IMR-90 (cell line): ENCODE data around the gene C20orf144. TPM values are rescaled to one million over a fixed set of nuclear protein-coding genes. Genes with fewer than 3 reads are reported as not detected.

Experiments
- ATAC-seq: fragments of 200-7000 bp; cut with Tn5 transposase; 2 replicates; pipeline ENCODE4 v1.9.1; 2020; ENCODE audit warnings: low read depth, mild to moderate bottlenecking, moderate library complexity
- BruUV-seq: library from RNA; stranded (reverse); fragments of 400-500 nt; replicated peaks from 2 replicates; lab custom pipeline; 2021; lab: Mats Ljungman, UMichigan
- CTCF ChIA-PET: fragments of 300-600 bp; formaldehyde crosslinking; extraction: SDS; loops from one replicate; lab custom pipeline; 2021; ENCODE audit warnings: antibody characterized with exemption; lab: Yijun Ruan, JAX
- POLR2A ChIA-PET: fragments of 300-600 bp; sonication (Branson Sonifier 250); formaldehyde crosslinking; loops from one replicate; lab custom pipeline; 2022; ENCODE audit warnings: antibody characterized with exemption; ENCODE audit not compliant: unreplicated experiment; lab: Charles Lee
- DNase-seq: peaks from one replicate; pipeline ENCODE4 v3.0.0; 2013
- H2AFZ ChIP-seq: replicated peaks from 2 replicates; pipeline ENCODE3; 2013; ENCODE audit warnings: low read length, mild to moderate bottlenecking; ENCODE audit not compliant: poor library complexity
- H2AK5ac ChIP-seq: 2 replicates; pipeline ENCODE4 v1.6.1; 2013; ENCODE audit warnings: low read depth, low read length, inconsistent platforms
- H2AK9ac ChIP-seq: replicated peaks from 2 replicates; pipeline ENCODE3; 2013; ENCODE audit warnings: mild to moderate bottlenecking, low read depth, low read length, moderate library complexity; ENCODE audit not compliant: poor library complexity
- H2BK120ac ChIP-seq: 2 replicates; pipeline ENCODE4 v1.6.1; 2013; ENCODE audit warnings: low read depth, low read length, inconsistent platforms
- H2BK15ac ChIP-seq: 3 replicates; pipeline ENCODE4 v1.6.1; 2013; ENCODE audit warnings: low read depth, low read length, inconsistent platforms
- H2BK20ac ChIP-seq: 2 replicates; pipeline ENCODE4 v1.6.1; 2013; ENCODE audit warnings: low read depth, mild to moderate bottlenecking, inconsistent platforms, low read length, moderate library complexity
- H2BK5ac ChIP-seq: 2 replicates; pipeline ENCODE4 v1.6.1; 2013; ENCODE audit warnings: mild to moderate bottlenecking, low read depth, low read length, inconsistent platforms; ENCODE audit not compliant: poor library complexity, severe bottlenecking
- H3K14ac ChIP-seq: replicated peaks from 2 replicates; pipeline ENCODE4 v1.6.1; 2013; ENCODE audit warnings: low read depth, low read length, inconsistent platforms
- H3K18ac ChIP-seq: 2 replicates; pipeline ENCODE4 v1.6.1; 2013; ENCODE audit warnings: low read depth, low read length, control low read depth
- H3K23ac ChIP-seq: 2 replicates; pipeline ENCODE4 v1.6.1; 2013; ENCODE audit warnings: low read depth, low read length, inconsistent platforms
- H3K27ac ChIP-seq: 2 replicates; pipeline ENCODE4 v1.5.1; 2013; ENCODE audit warnings: mild to moderate bottlenecking, control low read depth, low read length; ENCODE audit not compliant: insufficient read depth
- H3K27me3 ChIP-seq: 2 replicates; pipeline ENCODE4 v1.6.1; 2013; ENCODE audit warnings: low read length; ENCODE audit not compliant: control insufficient read depth, insufficient read depth
- H3K36me3 ChIP-seq: 2 replicates; pipeline ENCODE4 v1.6.1; 2013; ENCODE audit warnings: low read length, mixed read lengths; ENCODE audit not compliant: control insufficient read depth, insufficient read depth
- H3K4ac ChIP-seq: 2 replicates; pipeline ENCODE4 v1.6.1; 2013; ENCODE audit warnings: low read depth, low read length, inconsistent platforms
- H3K4me1 ChIP-seq: 2 replicates; pipeline ENCODE4 v1.6.1; 2013; ENCODE audit warnings: low read length, mixed read lengths; ENCODE audit not compliant: control insufficient read depth, insufficient read depth
- H3K4me2 ChIP-seq: 2 replicates; pipeline ENCODE4 v1.6.1; 2013; ENCODE audit warnings: low read depth, mild to moderate bottlenecking, control low read depth, low read length, moderate library complexity
- H3K4me3 ChIP-seq: 2 replicates; pipeline ENCODE4 v1.5.1; 2013; ENCODE audit warnings: low read depth, mild to moderate bottlenecking, control low read depth, low read length, moderate library complexity; ENCODE audit not compliant: insufficient read depth
- H3K56ac ChIP-seq: 2 replicates; pipeline ENCODE4 v1.6.1; 2013; ENCODE audit warnings: low read length, inconsistent platforms; ENCODE audit not compliant: insufficient read depth; ENCODE audit errors: extremely low read depth
- H3K79me1 ChIP-seq, 2 experiments: 2 replicates each; pipeline ENCODE4 v1.6.1; 2013; ENCODE audit warnings: low read length in 2 of 2, inconsistent platforms in 1 of 2, low read depth in 1 of 2
- H3K9ac ChIP-seq: 2 replicates; pipeline ENCODE4 v1.6.1; 2013; ENCODE audit warnings: low read depth, low read length, control low read depth
- H3K9me1 ChIP-seq: 2 replicates; pipeline ENCODE4 v1.6.1; 2013; ENCODE audit warnings: low read length, inconsistent platforms; ENCODE audit not compliant: insufficient read depth
- H3K9me3 ChIP-seq: 2 replicates; pipeline ENCODE4 v1.6.1; 2013; ENCODE audit warnings: low read length; ENCODE audit not compliant: control insufficient read depth, insufficient read depth
- H4K20me1 ChIP-seq: 2 replicates; pipeline ENCODE4 v1.6.1; 2013; ENCODE audit warnings: low read length, inconsistent platforms; ENCODE audit not compliant: insufficient read depth
- H4K5ac ChIP-seq: 2 replicates; pipeline ENCODE4 v1.6.1; 2013; ENCODE audit warnings: mild to moderate bottlenecking, low read depth, low read length, control low read depth
- H4K8ac ChIP-seq, 2 experiments: 2 replicates each; pipeline ENCODE4 v1.6.1; 2013; ENCODE audit warnings: low read depth in 2 of 2, low read length in 2 of 2, control low read depth in 1 of 2, inconsistent platforms in 1 of 2
- H4K91ac ChIP-seq: 2 replicates; pipeline ENCODE4 v1.6.1; 2013; ENCODE audit warnings: low read depth, low read length, inconsistent platforms; ENCODE audit not compliant: insufficient read depth
- CEBPB ChIP-seq: IDR thresholded peaks from 2 replicates; pipeline ENCODE4 v1.6.1; 2012; ENCODE audit warnings: low read depth, low read length, improper control_type of control experiment
- ELK1 ChIP-seq: fragments of 150-350 bp; IDR thresholded peaks from 2 replicates; pipeline ENCODE4 v1.6.1; 2016; ENCODE audit warnings: low read depth, mild to moderate bottlenecking, low read length, moderate library complexity, borderline replicate concordance
- MAZ ChIP-seq: IDR thresholded peaks from 2 replicates; pipeline ENCODE4 v1.6.1; 2012; ENCODE audit warnings: low read depth, mild to moderate bottlenecking, low read length, improper control_type of control experiment, moderate library complexity, borderline replicate concordance
- MXI1 ChIP-seq: IDR thresholded peaks from 2 replicates; pipeline ENCODE4 v1.6.1; 2012; ENCODE audit warnings: low read depth, mild to moderate bottlenecking, low read length, moderate library complexity, borderline replicate concordance
- RCOR1 ChIP-seq: IDR thresholded peaks from 2 replicates; pipeline ENCODE4 v1.6.1; 2012; ENCODE audit warnings: mild to moderate bottlenecking, low read length, improper control_type of control experiment; ENCODE audit not compliant: insufficient replicate concordance
- RFX5 ChIP-seq: IDR thresholded peaks from 2 replicates; pipeline ENCODE4 v1.8.0; 2012; ENCODE audit warnings: low read depth, mild to moderate bottlenecking, low read length, moderate library complexity
- USF2 ChIP-seq: fragments of 150-350 bp; IDR thresholded peaks from 2 replicates; pipeline ENCODE4 v1.6.1; 2017; ENCODE audit warnings: mild to moderate bottlenecking, antibody characterized with exemption, low read length, low read depth
- WGBS, 2 experiments: methylation state at CpG; one replicate each; pipeline versions ENCODE4 v1.1.5 to v1.1.7; 2013; ENCODE audit warnings: missing lambda C conversion rate in 2 of 2; ENCODE audit not compliant: insufficient read length in 1 of 2; ENCODE audit errors: extremely low coverage in 2 of 2; 5-methylcytosine and 5-hydroxymethylcytosine counted together
- dilution Hi-C: fragments of 300-500 bp; cut with HindIII; formaldehyde crosslinking; loops from one replicate; pipeline ENCODE4 v1.14.3; 2018; ENCODE audit warnings: low sequenced_read_pairs; ENCODE audit not compliant: unreplicated experiment
- in situ Hi-C: fragments of 300-500 bp; cut with MboI; formaldehyde crosslinking; loops from 3 replicates; pipeline ENCODE4 v1.14.3; 2019; ENCODE audit warnings: low sequenced_read_pairs, inconsistent platforms, mixed read lengths
- intact Hi-C: fragments of 100-400 bp; cut with micrococcal nuclease; formaldehyde crosslinking; loops from 2 replicates; pipeline ENCODE4 v1.10.0; 2022
- polyA plus RNA-seq, 3 experiments: library from polyadenylated mRNA; depleted of rRNA; stranded (reverse); fragments of >200 nt; gene quantifications; 2 replicates each; pipeline ENCODE4 v1.2.3, GENCODE V29; 2012; ENCODE audit warnings: low replicate concordance in 1 of 3
- total RNA-seq: library from RNA; depleted of rRNA; stranded (reverse); fragments of >200 nt; gene quantifications from 2 replicates; pipeline ENCODE4 v1.2.3, GENCODE V29; 2012

Gene C20orf144
- total and polyA plus RNA-seq, 2 of the 4 experiments (the other 2 are of a cell fraction), result under 0.01 to 0.19 TPM

- H3K27ac ChIP-seq, result no peak overlapping the region
- H2BK15ac ChIP-seq, result no peak overlapping the region
- ATAC-seq (no peak), DNase-seq (no peak)
- no peak overlapping the region for H4K8ac ChIP-seq
- no peak overlapping the region for H2AK5ac ChIP-seq
- POLR2A ChIA-PET, result no interaction called here
- H3K79me1 ChIP-seq, result peaks cover 8 to 57% of the 10 kb centered on the region in 2 experiments; a peak in 3 of 4 replicates
- H3K4me3 ChIP-seq, result no peak overlapping the region
- dilution Hi-C loops (no loop called here), intact Hi-C loops (no loop called here), in situ Hi-C loops (no loop called here)
- H3K9me1 ChIP-seq, result peaks cover 28% of the 10 kb centered on the region
- WGBS, 2 experiments, result 97% methylated on average over 4 of the region's 11 CpGs; no CpG with 5 or more reads in 1 of the 2 experiments
- H3K9me3 ChIP-seq, result no peaks in the 10 kb centered on the region
- no peak overlapping the region for H4K5ac ChIP-seq
- no peak overlapping the region for H2BK120ac ChIP-seq
- no peak overlapping the region for H4K91ac ChIP-seq
- H2BK20ac ChIP-seq, result no peak overlapping the region
- H3K36me3 ChIP-seq, result peaks cover 1% of the 10 kb centered on the region; the same call in 1 of the 2 replicates
- no peak overlapping the region for H3K4me2 ChIP-seq
- no TSS peak for BruUV-seq
- peaks cover 29% of the 10 kb centered on the region for H3K4me1 ChIP-seq
- H3K56ac ChIP-seq, result no peak overlapping the region
- no peak overlapping the region for H2AFZ ChIP-seq
- no peak overlapping the region for H2AK9ac ChIP-seq
- CTCF ChIA-PET, result interaction anchor here (0.6 kb wide), 1 partner anchor 192 kb away, joined by 4 read pairs; no protein-coding TSS in a partner anchor
- no peak overlapping the region for H3K18ac ChIP-seq
- no peak for TF ChIP-seq USF2
- no peak for TF ChIP-seq ELK1
- no peak for TF ChIP-seq MAZ
- TF ChIP-seq RCOR1, result no peak
- no peak for TF ChIP-seq CEBPB
- TF ChIP-seq RFX5, result no peak
- no peak for TF ChIP-seq MXI1
- H3K9ac ChIP-seq, result no peak overlapping the region
- no peak overlapping the region for H3K4ac ChIP-seq
- no peak overlapping the region for H3K23ac ChIP-seq
- no peaks in the 10 kb centered on the region for H3K27me3 ChIP-seq
- peaks cover 31% of the 10 kb centered on the region for H4K20me1 ChIP-seq
- no peak overlapping the region for H2BK5ac ChIP-seq
- H3K14ac ChIP-seq, result no peak overlapping the region
Observed at GRCh38 chr20:33676121-33676520, 14.0 kb downstream of the C20orf144 start.
